ENCODE data around the gene PALLD.
"Not testable (repeated sequence)": the region's sequence is repeated elsewhere in the genome, so short reads cannot be mapped to it uniquely, and the experiment has no call there.

The PALLD gene

GRCh38 chr4:168496834-168497233, at the start of gene PALLD:
PALLD (plus strand) TSS chr4:168497052.
- DNase-seq (ENCODE audit: low read depth) = no peak

GRCh38 chr4:168449063-168449462, 47.8 kb upstream of the PALLD start:
- not testable (repeated sequence) for DNase-seq (ENCODE audit: low read depth)

- DNase-seq (ENCODE audit: low read depth) = no peak
These were observed 47.0 kb upstream of the PALLD start for GRCh38 chr4:168449719-168450452.

- no peak for DNase-seq (ENCODE audit: low read depth)
These were observed 45.5 kb upstream of the PALLD start for GRCh38 chr4:168451331-168451730.

- no peak for DNase-seq (ENCODE audit: low read depth)
These were observed 45.0 kb upstream of the PALLD start for GRCh38 chr4:168451744-168452390.

- DNase-seq (ENCODE audit: low read depth) = no peak
These were observed 43.7 kb upstream of the PALLD start for GRCh38 chr4:168453146-168453545.

- not testable (repeated sequence) for DNase-seq (ENCODE audit: low read depth)
These were observed 38.6 kb upstream of the PALLD start for GRCh38 chr4:168458256-168458655.

GRCh38 chr4:168461821-168462220, 35.0 kb upstream of the PALLD start:
- no peak for DNase-seq (ENCODE audit: low read depth)

GRCh38 chr4:168472920-168473319, 23.9 kb upstream of the PALLD start:
- no peak for DNase-seq (ENCODE audit: low read depth)

- DNase-seq (ENCODE audit: low read depth) = no peak
These were observed 22.1 kb upstream of the PALLD start for GRCh38 chr4:168474660-168475320.

- no peak for DNase-seq (ENCODE audit: low read depth)
These were observed 21.1 kb upstream of the PALLD start for GRCh38 chr4:168475745-168476144.

GRCh38 chr4:168478868-168479267, 18.0 kb upstream of the PALLD start:
- no peak for DNase-seq (ENCODE audit: low read depth)

- DNase-seq (ENCODE audit: low read depth) = peak; percentile 27
These were observed 15.8 kb upstream of the PALLD start for GRCh38 chr4:168480931-168481611.

- DNase-seq (ENCODE audit: low read depth) = no peak
These were observed 13.0 kb upstream of the PALLD start for GRCh38 chr4:168483811-168484210.

GRCh38 chr4:168484626-168485025, 12.2 kb upstream of the PALLD start:
- no peak for DNase-seq (ENCODE audit: low read depth)

GRCh38 chr4:168485156-168485910, 11.5 kb upstream of the PALLD start:
- DNase-seq (ENCODE audit: low read depth) = no peak

- no peak for DNase-seq (ENCODE audit: low read depth)
These were observed 10.0 kb upstream of the PALLD start for GRCh38 chr4:168486912-168487281.

GRCh38 chr4:168487282-168488035, 9.4 kb upstream of the PALLD start:
- DNase-seq (ENCODE audit: low read depth) = no peak

- DNase-seq (ENCODE audit: low read depth) = no peak
These were observed 8.0 kb upstream of the PALLD start for GRCh38 chr4:168488869-168489274.

GRCh38 chr4:168489616-168490015, 7.2 kb upstream of the PALLD start:
- no peak for DNase-seq (ENCODE audit: low read depth)

GRCh38 chr4:168490711-168491110, 6.1 kb upstream of the PALLD start:
- DNase-seq (ENCODE audit: low read depth) = no peak
